Astrocyte (in vitro differentiated cells and primary cell): ENCODE results near the gene DLK2. TPM values are rescaled to one million over a fixed set of nuclear protein-coding genes. Genes with fewer than 3 reads are reported as not detected.

ENCODE experiments used
- DNase-seq: peaks from one replicate; pipeline ENCODE4 v3.0.0-alpha.2; 2010; ENCODE audit warnings: low read depth
- FAIRE-seq: peaks from 2 replicates; lab custom pipeline; 2011; peaks lifted over from hg19 to GRCh38; lab: Jason Lieb, UNC
- H2AFZ ChIP-seq: 2 replicates; pipeline ENCODE4 v1.6.0; 2012; ENCODE audit warnings: low read depth, low read length, inconsistent platforms
- H3K27ac ChIP-seq: 2 replicates; pipeline ENCODE4 v1.5.1; 2011; ENCODE audit warnings: low read depth, low read length, inconsistent platforms
- H3K27me3 ChIP-seq: 2 replicates; pipeline ENCODE4 v1.6.0; 2011; ENCODE audit warnings: low read length, inconsistent platforms; ENCODE audit not compliant: insufficient read depth
- H3K36me3 ChIP-seq: 2 replicates; pipeline ENCODE4 v1.5.1; 2011; ENCODE audit warnings: low read length, inconsistent platforms; ENCODE audit not compliant: insufficient read depth
- H3K4me1 ChIP-seq: 2 replicates; pipeline ENCODE4 v1.5.1; 2011; ENCODE audit warnings: low read length, inconsistent platforms; ENCODE audit not compliant: insufficient read depth
- H3K4me2 ChIP-seq: 2 replicates; pipeline ENCODE4 v1.6.0; 2012; ENCODE audit warnings: low read length, inconsistent platforms
- H3K4me3 ChIP-seq: 2 replicates; pipeline ENCODE4 v1.5.1; 2011; ENCODE audit warnings: low read depth, mild to moderate bottlenecking, low read length, inconsistent platforms; ENCODE audit not compliant: insufficient read depth
- H3K79me2 ChIP-seq: 2 replicates; pipeline ENCODE4 v1.6.0; 2012; ENCODE audit warnings: mild to moderate bottlenecking, low read length, inconsistent platforms; ENCODE audit not compliant: insufficient read depth
- H3K9ac ChIP-seq: 2 replicates; pipeline ENCODE4 v1.6.0; 2012; ENCODE audit warnings: mild to moderate bottlenecking, low read length, inconsistent platforms
- H3K9me3 ChIP-seq: 2 replicates; pipeline ENCODE4 v1.5.1; 2012; ENCODE audit warnings: low read depth, mild to moderate bottlenecking, low read length, inconsistent platforms; ENCODE audit not compliant: insufficient read depth
- H4K20me1 ChIP-seq: 2 replicates; pipeline ENCODE4 v1.6.0; 2012; ENCODE audit warnings: low read length, inconsistent platforms; ENCODE audit not compliant: insufficient read depth
- H3K27ac Mint-ChIP-seq: one replicate; pipeline ENCODE4 v1.8.0; 2021; ENCODE audit warnings: mild to moderate bottlenecking, mixed read lengths; ENCODE audit not compliant: unreplicated experiment
- H3K27me3 Mint-ChIP-seq: one replicate; pipeline ENCODE4 v1.8.0; 2021; ENCODE audit warnings: low read depth, mixed read lengths; ENCODE audit not compliant: unreplicated experiment
- H3K36me3 Mint-ChIP-seq: one replicate; pipeline ENCODE4 v1.8.0; 2021; ENCODE audit warnings: low read depth, mixed read lengths; ENCODE audit not compliant: unreplicated experiment
- H3K4me1 Mint-ChIP-seq: one replicate; pipeline ENCODE4 v1.8.0; 2021; ENCODE audit warnings: low read depth, mixed read lengths; ENCODE audit not compliant: unreplicated experiment
- H3K4me3 Mint-ChIP-seq: one replicate; pipeline ENCODE4 v1.8.0; 2021; ENCODE audit warnings: mild to moderate bottlenecking, moderate library complexity, mixed read lengths; ENCODE audit not compliant: unreplicated experiment
- H3K9me3 Mint-ChIP-seq: one replicate; pipeline ENCODE4 v1.8.0; 2021; ENCODE audit warnings: mild to moderate bottlenecking, mixed read lengths; ENCODE audit not compliant: unreplicated experiment
- EZH2 ChIP-seq: IDR thresholded peaks from 2 replicates; pipeline ENCODE4 v1.6.1; 2012; ENCODE audit warnings: mild to moderate bottlenecking, low read length, inconsistent platforms; ENCODE audit not compliant: insufficient read depth
- total RNA-seq: library from RNA; stranded (reverse); gene quantifications from 2 replicates; pipeline ENCODE4 v1.2.1, GENCODE V29; 2021
- TF ChIP-seq, protein P1 (sequence below): IDR thresholded peaks from 2 replicates; pipeline ENCODE4 v1.5.1; 2011; ENCODE audit warnings: low read depth, mild to moderate bottlenecking, inconsistent platforms, low read length, moderate library complexity; ENCODE audit not compliant: insufficient read depth

DLK2 gene
- total RNA-seq, 1 donor from 2014 or later: 0.68 TPM

DNA sequence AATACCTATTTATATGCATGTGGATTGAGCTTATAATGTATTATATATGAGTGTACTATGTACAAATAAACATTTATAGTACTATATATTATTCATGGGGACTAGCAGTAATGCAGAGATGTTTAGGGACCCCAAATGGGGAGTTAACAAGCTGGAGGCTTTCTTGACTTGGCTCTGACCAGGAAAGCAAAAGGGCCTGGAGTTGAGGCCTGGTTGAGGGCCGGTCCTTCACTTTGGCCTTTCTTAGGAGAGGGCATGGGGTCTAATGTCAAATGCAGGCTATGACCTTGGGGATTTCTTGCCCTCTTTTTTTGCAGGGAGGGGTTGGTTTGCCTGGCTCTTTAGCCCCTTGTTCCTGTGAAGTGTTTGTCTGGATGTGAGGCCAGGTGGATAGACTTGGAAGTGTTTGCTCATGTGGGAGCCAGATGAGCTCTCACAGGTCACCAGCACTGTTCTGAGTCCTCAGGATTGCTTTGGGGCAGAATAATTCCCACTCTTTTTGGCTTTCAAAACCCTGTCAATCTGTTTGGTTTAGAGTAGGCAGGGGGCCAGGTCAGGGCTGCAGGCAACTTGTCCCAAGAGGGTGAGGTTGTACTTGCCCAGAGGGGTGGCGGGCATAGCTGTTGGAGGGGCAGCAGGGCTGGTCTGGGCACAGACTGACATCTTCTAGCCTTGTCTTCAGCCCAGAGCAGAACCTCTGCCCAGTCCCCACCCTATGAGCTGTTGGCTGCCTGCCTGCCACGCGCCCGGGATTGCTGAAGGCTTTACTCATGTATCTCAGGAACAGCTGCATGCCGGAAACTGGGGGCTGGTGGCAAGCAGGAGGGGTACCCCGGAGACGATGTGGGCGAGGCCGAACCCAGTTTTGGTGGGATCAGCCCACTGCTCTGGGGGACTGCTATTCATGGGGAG, 36.7 kb upstream of the DLK2 start:
- peaks cover 2% of the 10 kb centered on the region for H3K36me3 Mint-ChIP-seq

DNA sequence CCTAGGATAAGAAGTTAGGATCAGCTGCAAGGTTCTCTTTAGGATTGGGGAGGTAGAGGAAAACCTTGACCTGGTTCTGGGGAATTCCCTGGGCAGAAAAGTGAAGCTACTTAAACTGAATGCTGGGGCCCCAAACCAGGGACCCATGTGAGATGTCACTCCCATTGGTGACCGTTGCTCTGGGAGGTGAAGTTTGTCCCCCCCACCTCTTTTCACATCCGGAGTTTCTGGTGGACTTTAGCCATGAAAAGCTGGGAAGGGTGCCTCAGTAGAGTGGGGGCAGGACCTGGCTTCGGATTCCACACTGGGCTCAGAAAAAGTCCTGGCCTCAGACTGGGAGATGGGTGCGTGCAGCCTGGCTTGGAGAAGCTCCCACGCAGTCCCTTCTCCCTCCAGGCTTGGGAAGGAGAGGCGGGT, 35.2 kb upstream of the DLK2 start:
- Histone ChIP-seq H3K36me3 (no peaks in the 10 kb centered on the region), H3K27ac (no peak overlapping the region), H3K27me3 (no peaks in the 10 kb centered on the region), H3K4me3 (no peak overlapping the region), H2AFZ (no peak overlapping the region), H3K9me3 (no peaks in the 10 kb centered on the region), H3K4me2 (no peak overlapping the region), H3K79me2 (peaks cover 47% of the 10 kb centered on the region), H3K9ac (no peak overlapping the region), H3K4me1 (peaks cover 26% of the 10 kb centered on the region), H4K20me1 (peaks cover 57% of the 10 kb centered on the region)
- Mint-ChIP-seq H3K4me3 (no peak overlapping the region), H3K27ac (no peak overlapping the region), H3K4me1 (peaks cover 16% of the 10 kb centered on the region), H3K36me3 (peaks cover 5% of the 10 kb centered on the region), H3K9me3 (no peaks in the 10 kb centered on the region), H3K27me3 (no peaks in the 10 kb centered on the region)
- DNase-seq: no peak
- TF ChIP-seq, protein P1, sequence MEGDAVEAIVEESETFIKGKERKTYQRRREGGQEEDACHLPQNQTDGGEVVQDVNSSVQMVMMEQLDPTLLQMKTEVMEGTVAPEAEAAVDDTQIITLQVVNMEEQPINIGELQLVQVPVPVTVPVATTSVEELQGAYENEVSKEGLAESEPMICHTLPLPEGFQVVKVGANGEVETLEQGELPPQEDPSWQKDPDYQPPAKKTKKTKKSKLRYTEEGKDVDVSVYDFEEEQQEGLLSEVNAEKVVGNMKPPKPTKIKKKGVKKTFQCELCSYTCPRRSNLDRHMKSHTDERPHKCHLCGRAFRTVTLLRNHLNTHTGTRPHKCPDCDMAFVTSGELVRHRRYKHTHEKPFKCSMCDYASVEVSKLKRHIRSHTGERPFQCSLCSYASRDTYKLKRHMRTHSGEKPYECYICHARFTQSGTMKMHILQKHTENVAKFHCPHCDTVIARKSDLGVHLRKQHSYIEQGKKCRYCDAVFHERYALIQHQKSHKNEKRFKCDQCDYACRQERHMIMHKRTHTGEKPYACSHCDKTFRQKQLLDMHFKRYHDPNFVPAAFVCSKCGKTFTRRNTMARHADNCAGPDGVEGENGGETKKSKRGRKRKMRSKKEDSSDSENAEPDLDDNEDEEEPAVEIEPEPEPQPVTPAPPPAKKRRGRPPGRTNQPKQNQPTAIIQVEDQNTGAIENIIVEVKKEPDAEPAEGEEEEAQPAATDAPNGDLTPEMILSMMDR: no peak
- no peak for TF ChIP-seq EZH2
- FAIRE-seq: no peak

More for the DNA sequence above, 36.7 kb upstream of the DLK2 start:
- DNase-seq (peak; percentile 68), FAIRE-seq (no peak)
- Histone ChIP-seq H3K36me3 (no peaks in the 10 kb centered on the region), H3K9ac (no peak overlapping the region), H3K79me2 (peaks cover 41% of the 10 kb centered on the region), H3K27ac (no peak overlapping the region), H3K4me3 (no peak overlapping the region), H2AFZ (no peak overlapping the region), H3K9me3 (no peaks in the 10 kb centered on the region), H3K27me3 (no peaks in the 10 kb centered on the region), H3K4me1 (peaks cover 41% of the 10 kb centered on the region), H3K4me2 (peak overlapping the region; percentile 79), H4K20me1 (peaks cover 59% of the 10 kb centered on the region)
- H3K4me3 Mint-ChIP-seq: no peak overlapping the region
- no peak overlapping the region for H3K27ac Mint-ChIP-seq
- no peaks in the 10 kb centered on the region for H3K9me3 Mint-ChIP-seq
- TF ChIP-seq, protein P1: no peak
- no peak for TF ChIP-seq EZH2
- H3K4me1 Mint-ChIP-seq: peaks cover 24% of the 10 kb centered on the region
- no peaks in the 10 kb centered on the region for H3K27me3 Mint-ChIP-seq
